Measurements from ENCODE around the gene MLF2. TPM values are rescaled to one million over a fixed set of nuclear protein-coding genes. Genes with fewer than 3 reads are reported as not detected.
A peak's percentile ranks its signal among the peaks of the same experiment; 100 is the strongest.

Gene MLF2
- total and polyA plus RNA-seq, 2 experiments from 2014 or later = 210 to 508 TPM

DNA sequence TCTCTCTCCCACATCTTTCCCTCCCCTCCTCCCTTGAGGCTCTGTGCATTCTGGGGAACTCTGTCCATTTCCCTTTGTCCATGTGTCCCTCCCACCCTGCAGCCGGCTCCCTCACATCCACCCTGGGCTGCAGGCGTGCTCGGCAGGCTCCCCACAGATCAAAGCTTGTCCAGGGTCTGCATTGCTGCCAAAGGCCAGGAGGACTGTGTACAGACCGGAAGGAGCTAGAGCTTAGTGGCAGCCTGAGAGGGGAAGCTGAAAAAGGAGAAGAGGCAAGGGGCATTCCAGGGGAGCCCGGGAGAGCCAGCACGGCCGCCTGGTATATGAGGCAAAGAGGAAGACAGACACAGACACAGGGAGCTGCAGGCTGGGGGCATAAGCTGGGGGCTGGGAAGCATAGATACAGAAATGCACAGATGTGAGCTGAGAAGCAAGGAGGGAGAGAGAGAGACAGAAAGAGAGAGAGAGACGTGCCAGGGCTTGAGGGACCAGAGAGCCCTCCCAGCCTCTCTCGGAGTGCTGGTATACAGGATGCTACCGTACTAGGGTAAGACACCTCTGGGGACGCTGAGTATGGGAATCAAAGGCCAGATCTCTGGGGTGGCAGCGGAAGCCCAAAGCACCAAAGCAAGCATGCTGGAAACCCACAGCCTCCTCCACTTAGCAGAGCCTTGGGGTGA is 39.7 kb upstream of the MLF2 start:
- WGBS (ENCODE audit: low lambda C conversion rate, missing lambda C conversion rate) = 45% methylated on average over 12 of the region's 12 CpGs
- Histone ChIP-seq H3K4me2 (peak overlapping the region; percentile 38), H3K4me3 (no peak overlapping the region), H4K20me1 (ENCODE audit: insufficient read depth, poor library complexity, severe bottlenecking) (no peaks in the 10 kb centered on the region), H3K4me1 (ENCODE audit: insufficient read depth) (peaks cover 8% of the 10 kb centered on the region), H3K27me3 (no peaks in the 10 kb centered on the region), H3K79me2 (no peaks in the 10 kb centered on the region), H3K27ac (peak overlapping the region; percentile 60), H2AFZ (peak overlapping the region; percentile 78), H3K9me3 (ENCODE audit: low read depth) (no peaks in the 10 kb centered on the region), H3K9me2 (replicated peaks; ENCODE audit: insufficient read depth) (no peaks in the 10 kb centered on the region), H3K36me3 (replicated peaks; ENCODE audit: insufficient read depth, low read depth) (no peaks in the 10 kb centered on the region)
- TF ChIP-seq EZH2phosphoT487 (IDR thresholded peaks at IDR 0.05; ENCODE audit: low read depth, severe bottlenecking, unreplicated experiment) (no peak), CTCF (IDR thresholded peaks at IDR 0.05; ENCODE audit: poor library complexity) (no peak), EZH2 (IDR thresholded peaks at IDR 0.05; ENCODE audit: borderline replicate concordance) (no peak)
- no peak for DNase-seq (ENCODE audit: low spot score)

GRCh38 chr12:6791931-6792520 is 39.1 kb upstream of the MLF2 start:
- H3K4me1 ChIP-seq (ENCODE audit: insufficient read depth) = peaks cover 8% of the 10 kb centered on the region
- no peaks in the 10 kb centered on the region for H3K36me3 ChIP-seq (replicated peaks; ENCODE audit: insufficient read depth, low read depth)
- H3K79me2 ChIP-seq = no peaks in the 10 kb centered on the region
- no peak for TF ChIP-seq EZH2phosphoT487 (IDR thresholded peaks at IDR 0.05; ENCODE audit: low read depth, severe bottlenecking, unreplicated experiment)
- TF ChIP-seq EZH2 (IDR thresholded peaks at IDR 0.05; ENCODE audit: borderline replicate concordance) = no peak
- no peak for TF ChIP-seq CTCF (IDR thresholded peaks at IDR 0.05; ENCODE audit: poor library complexity)
- peak overlapping the region; percentile 38 for H3K4me2 ChIP-seq
- H3K27me3 ChIP-seq = no peaks in the 10 kb centered on the region
- WGBS (ENCODE audit: low lambda C conversion rate, missing lambda C conversion rate) = 96% methylated on average over 13 of the region's 13 CpGs
- peak overlapping the region; percentile 60 for H3K27ac ChIP-seq
- no peaks in the 10 kb centered on the region for H3K9me2 ChIP-seq (replicated peaks; ENCODE audit: insufficient read depth)
- no peaks in the 10 kb centered on the region for H3K9me3 ChIP-seq (ENCODE audit: low read depth)
- H2AFZ ChIP-seq = peak overlapping the region; percentile 78
- no peaks in the 10 kb centered on the region for H4K20me1 ChIP-seq (ENCODE audit: insufficient read depth, poor library complexity, severe bottlenecking)
- DNase-seq (ENCODE audit: low spot score) = no peak
- no peak overlapping the region for H3K4me3 ChIP-seq

DNA sequence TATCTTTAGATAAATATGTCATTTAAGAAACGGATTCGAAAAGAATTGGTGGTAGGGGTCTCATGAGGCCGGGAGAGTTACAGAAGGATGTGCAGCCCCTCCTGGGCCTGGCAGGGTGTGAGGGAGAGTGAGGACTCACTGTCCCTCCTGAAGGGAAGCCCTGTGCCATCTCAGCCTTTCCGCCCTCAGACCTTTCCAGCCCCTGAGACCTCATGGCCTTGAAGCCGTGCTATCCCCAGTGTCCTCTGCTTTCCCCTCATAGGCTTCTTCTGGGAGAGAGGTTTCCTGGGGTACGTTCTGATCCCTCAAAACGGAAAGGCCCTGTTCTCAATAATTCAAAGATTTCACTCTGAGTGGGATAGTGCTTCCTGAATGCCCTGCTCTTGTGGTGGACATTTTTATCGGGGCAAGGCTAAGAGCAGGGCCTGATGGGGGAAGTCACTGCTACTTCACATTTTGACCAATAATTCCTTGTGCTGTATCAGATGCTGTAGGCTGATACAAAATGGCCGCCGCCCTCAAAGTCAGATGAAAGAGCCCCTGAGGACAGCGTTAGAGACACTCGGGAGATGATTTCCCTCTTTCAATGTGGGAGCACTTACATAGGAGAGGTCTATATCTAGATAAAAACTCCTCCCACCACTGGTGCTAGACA is 37.7 kb upstream of the MLF2 start:
- no peaks in the 10 kb centered on the region for H4K20me1 ChIP-seq (ENCODE audit: insufficient read depth, poor library complexity, severe bottlenecking)
- no peaks in the 10 kb centered on the region for H3K36me3 ChIP-seq (replicated peaks; ENCODE audit: insufficient read depth, low read depth)
- H2AFZ ChIP-seq = no peak overlapping the region
- no peak overlapping the region for H3K27ac ChIP-seq
- no peaks in the 10 kb centered on the region for H3K79me2 ChIP-seq
- no peak overlapping the region for H3K4me2 ChIP-seq
- peaks cover 8% of the 10 kb centered on the region for H3K4me1 ChIP-seq (ENCODE audit: insufficient read depth)
- no peak for DNase-seq (ENCODE audit: low spot score)
- 95% methylated on average over 12 of the region's 12 CpGs for WGBS (ENCODE audit: low lambda C conversion rate, missing lambda C conversion rate)
- no peaks in the 10 kb centered on the region for H3K9me2 ChIP-seq (replicated peaks; ENCODE audit: insufficient read depth)
- H3K9me3 ChIP-seq (ENCODE audit: low read depth) = no peaks in the 10 kb centered on the region
- H3K27me3 ChIP-seq = no peaks in the 10 kb centered on the region
- TF ChIP-seq EZH2phosphoT487 (IDR thresholded peaks at IDR 0.05; ENCODE audit: low read depth, severe bottlenecking, unreplicated experiment) (no peak), EZH2 (IDR thresholded peaks at IDR 0.05; ENCODE audit: borderline replicate concordance) (no peak), CTCF (IDR thresholded peaks at IDR 0.05; ENCODE audit: poor library complexity) (no peak)
- H3K4me3 ChIP-seq = no peak overlapping the region
